GM18951 (cell line): ENCODE measurements around the gene ARL5B.

ENCODE experiments used
- POLR2A ChIP-seq: IDR thresholded peaks from 4 replicates; pipeline ENCODE4 v1.6.1; 2011; ENCODE audit warnings: mild to moderate bottlenecking; ENCODE audit not compliant: insufficient read length, insufficient read depth; ENCODE audit errors: extremely low read depth
- in situ Hi-C: fragments of 300-500 bp; cut with MboI; formaldehyde crosslinking; loops from one replicate; pipeline ENCODE4 v1.12.0; 2022; ENCODE audit warnings: low sequenced_read_pairs, mixed read lengths, inconsistent platforms; ENCODE audit not compliant: unreplicated experiment

Gene ARL5B

GRCh38 chr10:18666810-18667209, 7.6 kb downstream of the ARL5B start:
- in situ Hi-C loops: no loop called here

GRCh38 chr10:18668026-18668425, 8.8 kb downstream of the ARL5B start:
- in situ Hi-C loops: no loop called here
- TF ChIP-seq POLR2A: no peak

More at GRCh38 chr10:18666810-18667209, 7.6 kb downstream of the ARL5B start:
- TF ChIP-seq POLR2A: no peak

- in situ Hi-C loops: no loop called here
These were observed 16.0 kb downstream of the ARL5B start for GRCh38 chr10:18675086-18675801.

GRCh38 chr10:18680754-18681153, 21.5 kb downstream of the ARL5B start:
- in situ Hi-C loops: no loop called here
- TF ChIP-seq POLR2A: no peak

More at GRCh38 chr10:18675086-18675801, 16.0 kb downstream of the ARL5B start:
- TF ChIP-seq POLR2A: no peak

GRCh38 chr10:18681366-18681765, 22.1 kb downstream of the ARL5B start:
- in situ Hi-C loops: no loop called here
- TF ChIP-seq POLR2A: no peak

GRCh38 chr10:18681971-18682411, 22.8 kb downstream of the ARL5B start:
- in situ Hi-C loops: no loop called here
- no peak for TF ChIP-seq POLR2A

GRCh38 chr10:18683427-18683826, 24.2 kb downstream of the ARL5B start:
- in situ Hi-C loops: no loop called here
- TF ChIP-seq POLR2A: no peak

- in situ Hi-C loops: no loop called here
- TF ChIP-seq POLR2A: no peak
These were observed 25.2 kb downstream of the ARL5B start for GRCh38 chr10:18684416-18684815.

GRCh38 chr10:18684953-18685352, 25.7 kb downstream of the ARL5B start:
- in situ Hi-C loops: no loop called here
- TF ChIP-seq POLR2A: no peak

GRCh38 chr10:18685555-18685954, 26.3 kb downstream of the ARL5B start:
- in situ Hi-C loops: no loop called here
- no peak for TF ChIP-seq POLR2A

- in situ Hi-C loops: no loop called here
- no peak for TF ChIP-seq POLR2A
These were observed 28.0 kb downstream of the ARL5B start for GRCh38 chr10:18687195-18687594.

- no peak for TF ChIP-seq POLR2A
- in situ Hi-C loops: no loop called here
These were observed 28.5 kb downstream of the ARL5B start for GRCh38 chr10:18687706-18688105.

- in situ Hi-C loops: no loop called here
- TF ChIP-seq POLR2A: no peak
These were observed 30.3 kb downstream of the ARL5B start for GRCh38 chr10:18689498-18689897.

GRCh38 chr10:18690541-18690940, 31.3 kb downstream of the ARL5B start:
- in situ Hi-C loops: no loop called here
- TF ChIP-seq POLR2A: no peak
